Right cardiac atrium (tissue), 5 donors: ENCODE measurements around the gene EIF3B. TPM values are rescaled to one million over a fixed set of nuclear protein-coding genes. Genes with fewer than 3 reads are reported as not detected.
"Not testable (repeated sequence)": the region's sequence is repeated elsewhere in the genome, so short reads cannot be mapped to it uniquely, and the experiment has no call there.

Source experiments
- ATAC-seq, 2 donors: fragments of 200-7000 bp; cut with Tn5 transposase; one replicate each; pipeline versions ENCODE4 v1.8.0 to v1.9.1; 2020; ENCODE audit warnings: moderate library complexity in 2 of 2, mild to moderate bottlenecking in 1 of 2
- DNase-seq, 3 donors: peaks; one replicate each; pipeline ENCODE4 v3.0.0-alpha.2; 2020
- H3K27ac ChIP-seq: one replicate; pipeline ENCODE4 v1.5.1; 2013; ENCODE audit warnings: mild to moderate bottlenecking, low read length, control low read depth, moderate library complexity
- H3K27me3 ChIP-seq: one replicate; pipeline ENCODE4 v1.6.1; 2013; ENCODE audit not compliant: control insufficient read depth, insufficient read depth
- H3K4me1 ChIP-seq: one replicate; pipeline ENCODE4 v1.6.1; 2013; ENCODE audit warnings: low read length; ENCODE audit not compliant: control insufficient read depth, insufficient read depth
- H3K4me3 ChIP-seq: one replicate; pipeline ENCODE4 v1.5.1; 2013; ENCODE audit warnings: low read length, control low read depth
- H3K9me3 ChIP-seq: one replicate; pipeline ENCODE4 v1.6.1; 2013; ENCODE audit warnings: low read length; ENCODE audit not compliant: control insufficient read depth
- WGBS: extraction: QIAGEN DNeasy Blood & Tissue Kit; methylation state at CpG from one replicate; pipeline ENCODE4 v1.1.7; 2013; 5-methylcytosine and 5-hydroxymethylcytosine counted together
- intact Hi-C, 4 donors: fragments of 100-400 bp; cut with DNase I; formaldehyde crosslinking; loops; one replicate each; pipeline versions ENCODE4 v1.11.0 to v1.14.0; 2022 to 2023
- polyA plus RNA-seq: library from polyadenylated mRNA; stranded (reverse); fragments of 200-250 nt; gene quantifications from one replicate; pipeline ENCODE4 v1.2.3, GENCODE V29; 2013
- total RNA-seq, 4 donors: library from RNA; stranded (reverse); fragmentation: NEBNext Ultra II Directional; extraction: Animal tissue kit (Norgen Biotek cat#: 25700); gene quantifications; one replicate each; pipeline ENCODE4 v1.2.1, GENCODE V29; 2021
- donor health status: healthy with polysubstance abuse.
- donor health status: DM: no; HTN: yes; CAD: no.
- donor health status: DM: no; HTN: no; CAD: no.
- donor health status: DM: no; HTN: yes; CAD: no; lungs with severe emphysema.
- donor health status: DM: yes; HTN: yes; CAD: no.

EIF3B gene
- total and polyA plus RNA-seq, 5 donors = 40.7 to 81.7 (median 67.5) TPM

- peak overlapping the region; percentile 52 for H3K27ac ChIP-seq
- not testable (repeated sequence) for H3K27me3 ChIP-seq, H3K4me1 ChIP-seq, H3K4me3 ChIP-seq, H3K9me3 ChIP-seq, DNase-seq
- intact Hi-C loops = loop anchor here in 3 of 4 donors (5.0 to 10.0 kb wide), 3 partner anchors 100 to 683 kb away; partner anchors contain the start of genes MRM2 (in 1 of the 3) and NUDT1 (in 1 of the 3)
- WGBS = 87% methylated on average over 15 of the region's 15 CpGs
- ATAC-seq = peak in 1 of 2 donors; percentile 9
Observed at GRCh38 chr7:2347351-2348063, 7.1 kb upstream of the EIF3B start.

- 81% methylated on average over 9 of the region's 9 CpGs for WGBS
- Histone ChIP-seq H3K9me3 (no peaks in the 10 kb centered on the region), H3K27me3 (no peaks in the 10 kb centered on the region), H3K27ac (no peak overlapping the region), H3K4me1 (no peaks in the 10 kb centered on the region), H3K4me3 (no peak overlapping the region)
- intact Hi-C loops = loop anchor here in 1 of 4 donors (10.0 kb wide), 1 partner anchor 775 kb away; the partner anchor contains the start of gene PSMG3
- ATAC-seq (no peak), DNase-seq (no peak)
Observed at GRCh38 chr7:2350055-2350454, 4.6 kb upstream of the EIF3B start.

GRCh38 chr7:2350861-2351260 lies 3.8 kb upstream of the EIF3B start:
- DNase-seq = no peak
- ATAC-seq = no peak
- Histone ChIP-seq H3K9me3 (no peaks in the 10 kb centered on the region), H3K27ac (no peak overlapping the region), H3K27me3 (no peaks in the 10 kb centered on the region), H3K4me3 (no peak overlapping the region), H3K4me1 (peaks cover 3% of the 10 kb centered on the region)
- intact Hi-C loops = loop anchor here in 1 of 4 donors (10.0 kb wide), 1 partner anchor 776 kb away; the partner anchor contains the start of gene PSMG3
- 93% methylated on average over 12 of the region's 12 CpGs for WGBS

GRCh38 chr7:2353113-2353935 lies 1.3 kb upstream of the EIF3B start:
- ATAC-seq = no peak
- WGBS = 56% methylated on average over 22 of the region's 22 CpGs
- intact Hi-C loops = loop anchor here in 1 of 4 donors (10.0 kb wide), 1 partner anchor 779 kb away; the partner anchor contains the start of gene PSMG3
- H3K4me1 ChIP-seq = peaks cover 3% of the 10 kb centered on the region
- no peaks in the 10 kb centered on the region for H3K9me3 ChIP-seq
- no peak for DNase-seq
- H3K27ac ChIP-seq = peak overlapping the region; percentile 1
- no peaks in the 10 kb centered on the region for H3K27me3 ChIP-seq
- peak overlapping the region; percentile 79 for H3K4me3 ChIP-seq

GRCh38 chr7:2353936-2354185 lies 766 bp upstream of the EIF3B start:
- intact Hi-C loops = loop anchor here in 1 of 4 donors (10.0 kb wide), 1 partner anchor 779 kb away; the partner anchor contains the start of gene PSMG3
- Histone ChIP-seq H3K4me3 (peak overlapping the region; percentile 79), H3K27ac (peak overlapping the region; percentile 98), H3K9me3 (no peaks in the 10 kb centered on the region), H3K4me1 (peaks cover 3% of the 10 kb centered on the region), H3K27me3 (no peaks in the 10 kb centered on the region)
- DNase-seq (peak; percentile 89 to 96 (median 96)), ATAC-seq (peak; percentile 92 to 93)
- under 1% methylated on average over 26 of the region's 26 CpGs for WGBS

- ATAC-seq (peak in 1 of 2 donors; percentile 1), DNase-seq (peak; percentile 34 to 73 (median 51))
- Histone ChIP-seq H3K4me3 (peak overlapping the region; percentile 79), H3K27me3 (no peaks in the 10 kb centered on the region), H3K4me1 (peaks cover 10% of the 10 kb centered on the region), H3K27ac (no peak overlapping the region), H3K9me3 (no peaks in the 10 kb centered on the region)
- intact Hi-C loops = loop anchor here in 1 of 4 donors (10.0 kb wide), 1 partner anchor 780 kb away; the partner anchor contains the start of gene PSMG3
- WGBS = under 1% methylated on average over 92 of the region's 92 CpGs
Observed at GRCh38 chr7:2354939-2355704, 495 bp downstream of the EIF3B start.

- intact Hi-C loops = loop anchor here in 1 of 4 donors (10.0 kb wide), 1 partner anchor 781 kb away; the partner anchor contains the start of gene PSMG3
- H3K4me3 ChIP-seq = peak overlapping the region; percentile 79
- no peak overlapping the region for H3K27ac ChIP-seq
- ATAC-seq = no peak
- DNase-seq = no peak
- H3K4me1 ChIP-seq = peaks cover 10% of the 10 kb centered on the region
- no peaks in the 10 kb centered on the region for H3K9me3 ChIP-seq
- H3K27me3 ChIP-seq = no peaks in the 10 kb centered on the region
- WGBS = 4% methylated on average over 9 of the region's 9 CpGs
Observed at GRCh38 chr7:2355705-2356008, 1.0 kb downstream of the EIF3B start.

- WGBS = 67% methylated on average over 8 of the region's 8 CpGs
- no peaks in the 10 kb centered on the region for H3K9me3 ChIP-seq
- H3K4me3 ChIP-seq = no peak overlapping the region
- no peak overlapping the region for H3K27ac ChIP-seq
- no peaks in the 10 kb centered on the region for H3K27me3 ChIP-seq
- intact Hi-C loops = loop anchor here in 1 of 4 donors (10.0 kb wide), 1 partner anchor 782 kb away; the partner anchor contains the start of gene PSMG3
- ATAC-seq (no peak), DNase-seq (no peak)
- peaks cover 10% of the 10 kb centered on the region for H3K4me1 ChIP-seq
Observed at GRCh38 chr7:2357165-2357564, 2.5 kb downstream of the EIF3B start.

- ATAC-seq (no peak), DNase-seq (no peak)
- intact Hi-C loops = loop anchor here in 1 of 4 donors (10.0 kb wide), 1 partner anchor 783 kb away; the partner anchor contains the start of gene PSMG3
- no peak overlapping the region for H3K27ac ChIP-seq
- 55% methylated on average over 6 of the region's 6 CpGs for WGBS
- no peaks in the 10 kb centered on the region for H3K27me3 ChIP-seq
- H3K9me3 ChIP-seq = no peaks in the 10 kb centered on the region
- H3K4me3 ChIP-seq = no peak overlapping the region
- peaks cover 10% of the 10 kb centered on the region for H3K4me1 ChIP-seq
Observed at GRCh38 chr7:2357571-2357970, 2.9 kb downstream of the EIF3B start.

GRCh38 chr7:2358968-2359527 lies 4.4 kb downstream of the EIF3B start:
- intact Hi-C loops = loop anchor here in 1 of 4 donors (10.0 kb wide), 1 partner anchor 784 kb away; the partner anchor contains the start of gene PSMG3
- Histone ChIP-seq H3K9me3 (no peaks in the 10 kb centered on the region), H3K4me3 (no peak overlapping the region), H3K27ac (no peak overlapping the region), H3K27me3 (no peaks in the 10 kb centered on the region), H3K4me1 (peaks cover 10% of the 10 kb centered on the region)
- no peak for DNase-seq
- no peak for ATAC-seq
- 56% methylated on average over 8 of the region's 8 CpGs for WGBS
